Effector memory CD8-positive, alpha-beta T cell (primary cell): ENCODE data around the gene NAIF1.

ENCODE experiments used
- ATAC-seq: fragments of 150-1000 bp; cut with Tn5 transposase; replicated peaks from 2 replicates; pipeline ENCODE4 v1.10.0; 2021; ENCODE audit warnings: mild to moderate bottlenecking, moderate library complexity
- DNase-seq, 3 experiments: peaks; one replicate each; pipeline ENCODE4 v3.0.0; 2021
- H3K27ac Mint-ChIP-seq, 2 donors: one replicate each; pipeline ENCODE4 v1.8.0; 2022; ENCODE audit warnings: mild to moderate bottlenecking in 2 of 2, mixed read lengths in 2 of 2, moderate library complexity in 2 of 2
- H3K27me3 Mint-ChIP-seq, 2 donors: one replicate each; pipeline ENCODE4 v1.8.0; 2022; ENCODE audit warnings: mixed read lengths in 2 of 2
- H3K36me3 Mint-ChIP-seq: one replicate; pipeline ENCODE4 v1.8.0; 2022; ENCODE audit warnings: mild to moderate bottlenecking, moderate library complexity, mixed read lengths; ENCODE audit not compliant: insufficient read depth
- H3K4me1 Mint-ChIP-seq, 2 donors: one replicate each; pipeline ENCODE4 v1.8.0; 2022; ENCODE audit warnings: low read depth in 2 of 2, mixed read lengths in 2 of 2
- H3K4me3 Mint-ChIP-seq, 2 donors: one replicate each; pipeline ENCODE4 v1.8.0; 2022; ENCODE audit warnings: mild to moderate bottlenecking in 2 of 2, mixed read lengths in 2 of 2, moderate library complexity in 2 of 2
- H3K9me3 Mint-ChIP-seq, 2 donors: one replicate each; pipeline ENCODE4 v1.8.0; 2022; ENCODE audit warnings: mixed read lengths in 2 of 2

Gene NAIF1

DNA sequence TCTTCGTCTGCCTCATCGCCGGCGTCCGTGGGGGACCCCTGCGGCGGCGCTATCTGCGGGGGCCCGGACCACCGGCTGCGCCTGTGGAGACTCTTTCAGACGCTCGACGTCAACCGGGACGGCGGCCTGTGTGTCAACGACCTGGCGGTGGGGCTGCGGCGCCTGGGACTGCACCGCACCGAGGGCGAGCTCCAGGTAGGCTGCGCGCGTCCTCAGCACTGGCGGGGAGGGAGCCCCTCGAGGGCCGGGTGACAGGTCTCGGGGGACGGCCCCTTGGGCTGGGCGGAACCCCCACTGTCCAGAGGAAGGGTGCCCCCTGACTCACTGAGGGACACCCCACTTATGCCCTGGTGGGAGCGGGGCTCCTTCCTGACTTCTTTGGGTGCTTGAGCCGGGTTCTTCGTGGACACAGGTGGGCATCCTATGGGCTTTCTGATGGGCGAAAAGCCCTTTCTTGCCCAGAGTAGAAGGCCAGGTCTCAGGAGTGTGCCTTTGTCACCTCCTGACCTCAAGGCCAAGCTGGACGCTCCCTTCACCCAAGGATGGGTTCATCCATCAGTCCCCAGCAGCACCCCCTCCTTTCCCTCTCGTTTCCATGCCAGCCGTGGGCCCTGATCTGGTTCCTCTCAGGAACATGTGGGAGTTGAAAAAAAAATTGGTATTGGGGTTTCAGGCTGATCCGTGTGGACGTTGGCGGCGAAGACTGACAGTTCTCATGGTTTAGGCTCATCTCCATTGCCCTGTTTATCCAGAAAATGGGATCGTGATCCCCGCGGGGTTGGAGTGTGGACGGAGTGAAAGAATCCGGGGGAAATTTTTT, 1.5 kb upstream of the NAIF1 start:
- Mint-ChIP-seq H3K4me1 (peaks cover 46 to 53% of the 10 kb centered on the region in 2 donors), H3K27me3 (no peaks in the 10 kb centered on the region), H3K9me3 (no peaks in the 10 kb centered on the region), H3K4me3 (no peak overlapping the region), H3K36me3 (peaks cover 14% of the 10 kb centered on the region), H3K27ac (peak overlapping the region in 1 of 2 donors; percentile 89)
- DNase-seq (peak in 2 of 3 experiments; percentile 26 to 36), ATAC-seq (peak; percentile 3)

- peaks cover 21% of the 10 kb centered on the region for H3K36me3 Mint-ChIP-seq
- ATAC-seq (peak; percentile 79), DNase-seq (peak; percentile 100)
- no peak within 1 kb of the TSS for H3K4me3 Mint-ChIP-seq
- peak within 1 kb of the TSS in 1 of 2 donors; percentile 89 for H3K27ac Mint-ChIP-seq
- H3K9me3 Mint-ChIP-seq = no peaks in the 10 kb centered on the region
- H3K27me3 Mint-ChIP-seq = no peaks in the 10 kb centered on the region
- H3K4me1 Mint-ChIP-seq = peaks cover 40 to 50% of the 10 kb centered on the region in 2 donors
Measured at GRCh38 chr9:128067645-128068385, 695 bp upstream of the NAIF1 start, which contains the start of gene SLC25A25. TSS of gene SLC25A25 (plus strand) at chr9:128068232. CDS start at chr9:128068320, 88 bp downstream.

DNA sequence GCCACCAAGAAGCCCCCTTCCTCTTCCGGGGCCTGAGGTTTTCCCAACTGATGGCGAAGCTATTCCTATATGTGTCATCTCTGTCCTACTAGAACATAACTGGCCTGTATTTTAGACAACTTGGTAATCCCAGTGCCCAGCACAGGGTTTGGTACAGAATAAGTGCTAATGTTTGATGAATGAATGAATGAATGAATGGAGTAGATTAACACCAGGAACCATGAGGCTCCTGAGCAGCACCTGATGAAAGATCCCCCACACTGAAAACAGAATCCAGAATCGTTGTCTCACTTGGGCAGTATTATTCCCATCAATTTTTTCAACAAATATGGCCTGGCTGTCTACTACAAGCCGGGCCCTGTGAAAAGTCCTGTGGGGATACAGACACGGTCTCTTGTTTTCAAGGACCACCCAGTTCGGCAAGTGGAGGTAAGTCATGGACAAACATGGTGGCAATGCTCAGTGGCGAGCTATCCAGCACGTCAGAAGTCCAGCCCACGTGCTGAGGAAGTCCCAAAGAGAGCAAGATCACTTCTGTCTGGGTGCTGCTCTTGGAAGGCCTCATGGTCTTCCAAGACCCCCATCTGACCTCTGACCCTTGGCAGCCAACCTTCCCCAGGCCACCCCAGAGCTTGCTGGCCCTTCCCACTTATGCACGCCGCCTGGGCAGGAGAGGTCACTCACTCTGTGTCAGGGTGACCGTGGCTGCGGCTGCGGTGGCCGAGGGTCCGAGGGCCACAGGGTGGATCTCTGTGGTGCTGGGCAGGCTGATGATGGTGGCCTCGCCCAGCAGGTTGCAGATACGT, 1.0 kb downstream of the NAIF1 start:
- Mint-ChIP-seq H3K9me3 (no peaks in the 10 kb centered on the region), H3K36me3 (peaks cover 24% of the 10 kb centered on the region), H3K4me3 (no peak overlapping the region), H3K4me1 (peaks cover 30 to 49% of the 10 kb centered on the region in 2 donors), H3K27me3 (no peaks in the 10 kb centered on the region), H3K27ac (no peak overlapping the region)
- DNase-seq = no peak
- no peak for ATAC-seq

GRCh38 chr9:128062846-128063831, 4.0 kb downstream of the NAIF1 start:
- H3K4me3 Mint-ChIP-seq = peak overlapping the region in 1 of 2 donors; percentile 34
- H3K27me3 Mint-ChIP-seq = no peaks in the 10 kb centered on the region
- DNase-seq = no peak

GRCh38 chr9:128062279-128062678, 4.8 kb downstream of the NAIF1 start:
- ATAC-seq (no peak), DNase-seq (no peak)
- no peaks in the 10 kb centered on the region for H3K27me3 Mint-ChIP-seq
- H3K36me3 Mint-ChIP-seq = peaks cover 16% of the 10 kb centered on the region
- H3K27ac Mint-ChIP-seq = peak overlapping the region in 1 of 2 donors; percentile 84
- H3K9me3 Mint-ChIP-seq = no peaks in the 10 kb centered on the region
- peak overlapping the region; percentile 49 to 75 for H3K4me3 Mint-ChIP-seq
- H3K4me1 Mint-ChIP-seq = peaks cover 19 to 36% of the 10 kb centered on the region in 2 donors

More at GRCh38 chr9:128062846-128063831, 4.0 kb downstream of the NAIF1 start:
- Mint-ChIP-seq H3K27ac (peak overlapping the region in 1 of 2 donors; percentile 51), H3K9me3 (no peaks in the 10 kb centered on the region), H3K36me3 (peaks cover 16% of the 10 kb centered on the region), H3K4me1 (peaks cover 19 to 36% of the 10 kb centered on the region in 2 donors)
- ATAC-seq = no peak

DNA sequence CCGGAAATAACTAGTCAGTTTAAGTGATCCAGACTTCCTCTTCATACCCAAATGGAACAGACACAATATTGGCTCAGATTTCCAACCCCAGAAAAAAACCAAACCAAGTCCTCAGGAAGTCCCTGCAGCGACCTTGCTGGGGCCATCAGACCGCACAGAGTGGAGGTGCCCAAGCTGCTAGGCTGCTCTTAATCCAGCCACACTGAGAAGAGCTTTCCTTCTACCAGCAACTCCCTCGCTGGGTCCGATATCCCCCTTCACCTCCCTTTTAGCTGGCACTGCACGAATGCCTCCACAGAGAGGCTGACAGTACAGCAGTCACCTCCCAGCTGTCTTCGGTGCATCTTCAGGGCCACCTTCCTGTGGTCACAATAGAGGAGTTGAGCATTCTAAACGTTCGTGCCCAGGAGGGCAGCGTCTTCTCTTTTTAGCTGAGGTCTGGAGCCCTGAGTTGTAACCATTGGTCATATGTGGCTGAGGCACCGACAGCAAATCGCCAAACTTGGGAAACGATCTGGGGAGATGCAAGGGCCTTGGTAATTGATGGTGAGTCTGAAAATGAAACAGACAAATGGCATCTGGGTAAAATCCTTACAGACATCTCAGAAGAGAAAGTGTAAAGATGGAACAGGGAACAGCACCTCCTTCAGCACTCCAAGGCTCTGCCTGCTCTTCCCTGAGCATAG, 5.7 kb downstream of the NAIF1 start:
- DNase-seq (no peak), ATAC-seq (peak; percentile 70)
- H3K4me3 Mint-ChIP-seq = peak overlapping the region; percentile 49 to 75
- H3K4me1 Mint-ChIP-seq = peaks cover 19 to 35% of the 10 kb centered on the region in 2 donors
- H3K27ac Mint-ChIP-seq = peak overlapping the region; percentile 69 to 84
- H3K27me3 Mint-ChIP-seq = no peaks in the 10 kb centered on the region
- H3K36me3 Mint-ChIP-seq = peaks cover 16% of the 10 kb centered on the region
- H3K9me3 Mint-ChIP-seq = no peaks in the 10 kb centered on the region

- H3K27ac Mint-ChIP-seq = no peak overlapping the region
- no peaks in the 10 kb centered on the region for H3K27me3 Mint-ChIP-seq
- peaks cover 11% of the 10 kb centered on the region for H3K36me3 Mint-ChIP-seq
- peaks cover 6 to 19% of the 10 kb centered on the region in 2 donors for H3K4me1 Mint-ChIP-seq
- H3K9me3 Mint-ChIP-seq = no peaks in the 10 kb centered on the region
- no peak overlapping the region for H3K4me3 Mint-ChIP-seq
- ATAC-seq (no peak), DNase-seq (no peak)
Measured at GRCh38 chr9:128059365-128059983, 7.6 kb downstream of the NAIF1 start.

GRCh38 chr9:128057724-128058409, 9.3 kb downstream of the NAIF1 start:
- Mint-ChIP-seq H3K27ac (no peak overlapping the region), H3K4me1 (peaks cover 6 to 15% of the 10 kb centered on the region in 2 donors), H3K27me3 (no peaks in the 10 kb centered on the region), H3K4me3 (no peak overlapping the region), H3K9me3 (no peaks in the 10 kb centered on the region), H3K36me3 (peaks cover 3% of the 10 kb centered on the region)
- no peak for DNase-seq
- ATAC-seq = no peak

- H3K27ac Mint-ChIP-seq = no peak overlapping the region
- H3K4me3 Mint-ChIP-seq = no peak overlapping the region
- peaks cover 2% of the 10 kb centered on the region for H3K36me3 Mint-ChIP-seq
- no peaks in the 10 kb centered on the region for H3K9me3 Mint-ChIP-seq
- ATAC-seq (no peak), DNase-seq (no peak)
- no peaks in the 10 kb centered on the region for H3K27me3 Mint-ChIP-seq
- peaks cover 6 to 9% of the 10 kb centered on the region in 2 donors for H3K4me1 Mint-ChIP-seq
Measured at GRCh38 chr9:128056887-128057723, 10.0 kb downstream of the NAIF1 start.

GRCh38 chr9:128056086-128056485, 11.0 kb downstream of the NAIF1 start:
- Mint-ChIP-seq H3K27ac (no peak overlapping the region), H3K4me1 (peaks cover 1 to 2% of the 10 kb centered on the region in 2 donors), H3K9me3 (no peaks in the 10 kb centered on the region), H3K4me3 (no peak overlapping the region), H3K36me3 (no peaks in the 10 kb centered on the region), H3K27me3 (no peaks in the 10 kb centered on the region)
- no peak for ATAC-seq
- DNase-seq = no peak
